ENCODE data around the gene MBTD1.

Gene MBTD1

GRCh38 chr17:51170736-51171135 is 89.1 kb downstream of the MBTD1 start:
- TF ChIP-seq, protein P1, sequence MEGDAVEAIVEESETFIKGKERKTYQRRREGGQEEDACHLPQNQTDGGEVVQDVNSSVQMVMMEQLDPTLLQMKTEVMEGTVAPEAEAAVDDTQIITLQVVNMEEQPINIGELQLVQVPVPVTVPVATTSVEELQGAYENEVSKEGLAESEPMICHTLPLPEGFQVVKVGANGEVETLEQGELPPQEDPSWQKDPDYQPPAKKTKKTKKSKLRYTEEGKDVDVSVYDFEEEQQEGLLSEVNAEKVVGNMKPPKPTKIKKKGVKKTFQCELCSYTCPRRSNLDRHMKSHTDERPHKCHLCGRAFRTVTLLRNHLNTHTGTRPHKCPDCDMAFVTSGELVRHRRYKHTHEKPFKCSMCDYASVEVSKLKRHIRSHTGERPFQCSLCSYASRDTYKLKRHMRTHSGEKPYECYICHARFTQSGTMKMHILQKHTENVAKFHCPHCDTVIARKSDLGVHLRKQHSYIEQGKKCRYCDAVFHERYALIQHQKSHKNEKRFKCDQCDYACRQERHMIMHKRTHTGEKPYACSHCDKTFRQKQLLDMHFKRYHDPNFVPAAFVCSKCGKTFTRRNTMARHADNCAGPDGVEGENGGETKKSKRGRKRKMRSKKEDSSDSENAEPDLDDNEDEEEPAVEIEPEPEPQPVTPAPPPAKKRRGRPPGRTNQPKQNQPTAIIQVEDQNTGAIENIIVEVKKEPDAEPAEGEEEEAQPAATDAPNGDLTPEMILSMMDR (IDR thresholded peaks at IDR 0.05; ENCODE audit: borderline replicate concordance, insufficient read depth, low read depth, low read length): no peak
- H3K4me3 ChIP-seq (ENCODE audit: low read depth, low read length): no peak overlapping the region

- TF ChIP-seq, protein P1 (IDR thresholded peaks at IDR 0.05; ENCODE audit: borderline replicate concordance, insufficient read depth, low read depth, low read length): no peak
- H3K4me3 ChIP-seq (ENCODE audit: low read depth, low read length): no peak overlapping the region
Observed at GRCh38 chr17:51169340-51169739, 90.5 kb downstream of the MBTD1 start.

GRCh38 chr17:51166987-51167931 is 92.6 kb downstream of the MBTD1 start:
- H3K4me3 ChIP-seq (ENCODE audit: low read depth, low read length): peak overlapping the region; percentile 82
- TF ChIP-seq, protein P1 (IDR thresholded peaks at IDR 0.05; ENCODE audit: borderline replicate concordance, insufficient read depth, low read depth, low read length): peak; percentile 85

DNA sequence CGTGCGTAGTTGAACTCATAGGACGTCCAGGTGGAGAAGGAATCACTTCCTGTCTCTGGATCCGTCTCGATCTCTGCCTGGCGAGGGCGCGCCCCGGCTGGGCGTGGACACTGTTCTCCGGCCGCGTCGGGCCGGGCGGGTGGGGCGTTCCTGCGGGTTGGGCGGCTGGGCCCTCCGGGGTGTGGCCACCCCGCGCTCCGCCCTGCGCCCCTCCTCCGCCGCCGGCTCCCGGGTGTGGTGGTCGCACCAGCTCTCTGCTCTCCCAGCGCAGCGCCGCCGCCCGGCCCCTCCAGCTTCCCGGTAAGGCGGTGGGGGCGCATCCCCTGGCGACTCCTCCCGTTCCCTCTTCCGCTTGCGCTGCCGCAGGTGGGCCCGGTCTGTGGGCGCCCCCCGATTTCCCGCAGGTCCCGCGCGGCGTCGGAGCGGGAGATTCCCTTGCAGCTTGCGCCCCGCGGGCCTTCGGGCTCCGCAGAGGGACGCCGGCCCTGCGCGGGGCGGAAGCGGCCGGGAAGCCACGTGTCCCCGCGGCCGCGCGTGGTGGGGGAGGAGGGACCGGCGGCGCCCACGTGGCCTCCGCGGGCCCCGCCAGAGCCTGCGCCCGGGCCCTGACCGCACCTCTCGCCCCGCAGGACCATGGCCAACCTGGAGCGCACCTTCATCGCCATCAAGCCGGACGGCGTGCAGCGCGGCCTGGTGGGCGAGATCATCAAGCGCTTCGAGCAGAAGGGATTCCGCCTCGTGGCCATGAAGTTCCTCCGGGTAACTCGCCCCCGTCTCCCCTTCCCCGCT is 93.5 kb downstream of the MBTD1 start, which contains the start of gene NME2:
Gene NME2 (plus strand): TSS at position 214 of the 789 bp plus-strand sequence. CDS start 420 bp downstream, at position 634.
- TF ChIP-seq, protein P1 (IDR thresholded peaks at IDR 0.05; ENCODE audit: borderline replicate concordance, insufficient read depth, low read depth, low read length): no peak
- peak within 1 kb of the TSS; percentile 82 for H3K4me3 ChIP-seq (ENCODE audit: low read depth, low read length)

DNA sequence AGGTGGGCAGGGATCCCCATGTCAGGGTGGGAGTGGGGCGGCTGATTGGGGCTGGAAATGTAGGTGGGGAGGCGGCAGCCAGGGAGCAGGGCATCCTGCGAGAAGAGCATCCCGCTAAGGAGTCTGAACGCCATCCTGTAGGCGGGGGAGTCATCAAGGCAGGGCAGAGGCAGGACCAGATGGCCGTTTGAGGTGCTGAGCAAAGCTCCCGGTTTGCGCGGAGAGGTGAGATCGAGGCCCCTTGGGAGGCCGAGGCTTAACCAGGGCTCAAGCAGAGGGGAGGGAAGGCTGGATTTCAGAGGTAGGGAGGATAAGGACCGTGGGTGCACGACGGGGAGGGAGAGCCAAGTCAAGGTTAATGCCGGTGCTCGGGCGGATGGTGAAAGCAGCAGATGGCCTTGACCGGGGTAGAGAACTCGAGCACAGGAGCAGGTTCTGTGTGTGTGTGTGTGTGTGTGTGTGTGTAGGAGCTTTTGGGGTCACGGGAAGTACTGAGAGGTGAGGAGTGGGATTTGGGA is 94.1 kb downstream of the MBTD1 start:
- peak overlapping the region; percentile 82 for H3K4me3 ChIP-seq (ENCODE audit: low read depth, low read length)
- TF ChIP-seq, protein P1 (IDR thresholded peaks at IDR 0.05; ENCODE audit: borderline replicate concordance, insufficient read depth, low read depth, low read length): no peak

GRCh38 chr17:51164911-51165679 is 94.8 kb downstream of the MBTD1 start:
- TF ChIP-seq, protein P1 (IDR thresholded peaks at IDR 0.05; ENCODE audit: borderline replicate concordance, insufficient read depth, low read depth, low read length): no peak
- H3K4me3 ChIP-seq (ENCODE audit: low read depth, low read length): no peak overlapping the region

Data from GM12875 (cell line).